NCI-H1694 (cell line): ENCODE results near the gene NCOR2.

Experiments used
- DNase-seq: peaks from one replicate; lab custom pipeline; 2025; lab: John Stamatoyannopoulos, UW

Gene NCOR2

DNA sequence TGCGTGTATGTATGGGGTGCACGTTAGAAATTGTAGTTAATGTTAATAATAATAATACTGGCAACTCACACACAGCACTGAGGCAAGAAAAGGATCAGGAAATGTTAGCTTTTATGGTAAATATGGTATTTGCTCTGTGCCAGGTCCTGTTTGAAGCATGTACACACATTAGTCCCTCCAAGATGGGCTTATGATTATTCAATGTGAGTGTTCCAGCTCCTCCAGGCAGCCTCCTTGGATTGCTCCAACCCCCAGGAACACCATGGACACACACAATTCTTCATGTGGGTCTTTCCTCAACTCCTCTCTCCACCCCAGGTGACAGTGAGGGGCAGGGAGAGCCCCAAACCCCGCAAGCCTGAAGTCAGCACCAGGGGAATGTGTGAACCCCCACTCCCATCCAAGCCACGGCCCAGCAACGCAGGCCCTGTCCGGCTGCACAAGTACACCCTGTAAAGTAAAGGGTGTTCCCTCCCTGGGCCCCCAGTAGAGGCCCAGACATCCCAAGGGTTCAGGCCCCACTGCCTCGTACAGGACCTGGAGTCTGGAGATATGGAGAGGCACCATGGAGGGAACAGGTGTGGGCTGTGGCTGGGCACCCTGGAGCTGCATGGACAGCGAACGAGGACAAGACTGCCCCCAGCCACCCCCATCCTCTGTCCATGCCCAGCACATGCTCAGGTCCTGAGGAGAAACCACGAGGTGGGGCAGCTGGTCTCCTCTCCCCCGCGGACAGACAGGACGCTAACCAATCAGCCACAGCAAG, 41.3 kb downstream of the NCOR2 start:
- DNase-seq, result no peak

DNA sequence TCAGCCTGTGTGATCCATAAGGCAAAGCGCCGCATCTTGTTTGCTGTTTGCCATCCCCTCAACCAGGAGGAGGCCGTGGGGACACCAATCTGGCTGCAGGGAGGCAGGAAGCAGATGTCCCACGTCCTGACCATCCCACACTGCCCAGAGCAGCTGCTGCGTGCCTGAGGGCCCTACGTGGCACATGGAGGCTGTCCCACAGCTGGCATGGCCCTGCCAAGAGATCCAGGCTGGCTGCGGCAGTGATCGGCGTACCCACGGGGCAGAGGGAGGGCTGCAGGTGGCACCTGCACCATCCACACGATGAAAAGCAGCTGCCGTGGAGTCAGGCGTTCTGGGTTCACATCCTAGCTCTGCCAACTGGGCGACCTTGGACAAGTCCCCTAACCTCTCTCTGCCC, 42.0 kb downstream of the NCOR2 start:
- DNase-seq, result peak; percentile 38

DNA sequence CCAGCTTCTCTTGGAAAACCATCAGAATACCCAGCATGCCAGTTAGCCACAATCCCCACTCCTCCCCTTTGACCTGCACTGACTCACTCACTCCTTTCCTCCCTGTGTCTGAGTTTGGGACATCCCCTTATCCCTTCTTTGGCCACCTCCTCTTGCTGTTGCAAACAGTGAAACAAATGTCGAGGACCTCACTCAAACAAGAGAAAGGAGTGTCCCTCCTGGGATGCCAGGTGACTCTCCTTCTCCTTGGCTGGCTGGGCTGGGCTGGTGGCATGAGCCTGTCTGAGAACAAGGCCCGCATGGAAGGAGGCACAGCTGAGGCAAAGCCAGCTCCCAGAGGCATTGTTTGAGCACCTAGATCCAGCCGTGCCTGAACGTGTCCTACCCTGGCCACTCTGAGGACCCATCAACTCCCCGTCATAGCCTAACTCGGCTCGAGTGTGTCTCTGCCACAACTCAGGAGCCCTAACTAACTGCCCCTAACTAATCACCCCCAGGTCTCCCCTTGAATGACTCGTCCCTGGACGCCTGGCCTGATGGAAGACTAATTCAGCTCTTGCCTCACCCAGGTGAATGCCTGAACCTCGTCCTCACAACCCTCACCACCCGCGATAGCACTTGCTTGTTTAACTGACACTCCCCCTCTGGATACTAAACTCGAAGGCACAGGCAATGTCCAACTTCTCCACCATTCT, 43.0 kb downstream of the NCOR2 start:
- DNase-seq, result no peak

DNA sequence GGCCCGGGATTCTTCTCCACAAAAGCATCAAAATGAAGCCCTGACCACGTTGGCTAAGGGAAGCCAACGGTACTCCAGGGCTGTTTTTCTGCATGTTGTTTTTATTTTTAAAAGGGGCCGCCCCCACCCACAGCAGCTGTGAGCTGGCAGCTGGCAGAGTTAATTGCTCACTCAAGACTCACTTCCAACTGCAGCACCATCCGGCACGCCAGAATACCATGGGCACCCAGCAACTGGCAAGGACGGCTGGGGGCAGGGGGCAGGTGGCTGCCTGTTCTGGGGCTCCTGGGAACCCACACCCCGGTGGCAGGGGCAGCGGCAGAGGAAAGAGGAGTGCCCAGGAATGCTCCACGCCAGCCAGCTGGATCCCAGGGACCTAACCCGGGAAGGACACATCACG, 44.3 kb downstream of the NCOR2 start:
- DNase-seq, result peak; percentile 79

DNA sequence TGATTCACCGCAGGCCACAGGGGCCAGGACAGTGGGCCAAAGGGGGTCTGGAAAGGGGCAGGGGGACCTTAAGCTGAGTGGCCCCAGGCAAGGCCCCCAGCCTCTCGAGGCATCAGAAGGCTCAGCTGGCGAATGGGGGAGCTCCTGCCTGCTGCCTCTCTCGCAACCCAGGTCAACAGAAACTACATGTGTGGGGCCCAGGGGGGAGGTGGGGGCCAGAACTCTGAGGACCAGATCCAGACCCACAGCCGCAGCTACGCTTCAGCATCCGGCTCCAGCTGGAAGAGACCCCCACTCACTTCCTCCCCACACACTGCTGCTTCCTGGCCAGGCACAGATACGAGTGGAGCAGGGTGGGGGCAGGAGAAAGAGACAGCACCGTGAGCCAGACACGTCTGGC, 46.5 kb downstream of the NCOR2 start:
- no peak for DNase-seq

DNA sequence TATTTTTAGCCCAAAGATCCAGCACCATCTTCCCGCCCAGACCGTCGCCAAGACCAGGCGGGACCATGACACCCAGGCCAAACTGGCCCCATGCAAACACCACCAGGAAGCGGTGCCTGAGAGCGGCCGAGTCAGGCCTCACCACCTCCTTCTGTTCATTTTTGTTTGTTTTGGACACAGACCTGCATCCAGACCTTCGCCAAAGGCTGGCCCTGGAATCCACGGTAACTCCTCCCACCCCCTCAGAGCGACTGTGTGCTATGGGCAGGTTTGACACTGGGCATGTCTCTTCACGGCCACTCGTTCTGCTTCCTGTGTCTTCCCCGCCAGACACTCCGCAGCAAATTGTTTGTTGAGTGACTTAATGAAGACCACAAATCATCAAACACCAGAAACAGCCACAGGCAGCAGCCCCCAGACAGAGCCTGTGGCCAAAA, 47.1 kb downstream of the NCOR2 start:
- DNase-seq, result no peak

DNA sequence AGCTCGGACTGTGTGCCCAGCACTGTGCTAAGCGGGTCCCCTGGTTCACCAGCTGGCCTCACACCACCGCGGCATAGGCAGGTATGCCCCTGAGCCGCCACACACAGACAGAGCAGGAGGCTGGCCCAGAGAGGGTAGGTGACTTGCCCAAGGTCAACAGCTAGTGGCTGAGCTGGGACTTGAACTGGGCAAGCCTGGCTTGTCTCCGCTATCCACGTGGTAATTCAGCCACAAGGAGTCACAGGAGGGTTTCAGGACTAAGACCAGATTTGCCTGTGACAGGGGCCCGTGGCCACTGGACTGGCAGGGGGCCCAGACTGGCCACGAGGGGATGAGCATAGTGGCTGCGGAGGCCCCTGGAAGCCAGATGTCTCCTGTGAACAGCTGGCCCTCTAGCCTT, 47.7 kb downstream of the NCOR2 start:
- DNase-seq, result no peak

DNA sequence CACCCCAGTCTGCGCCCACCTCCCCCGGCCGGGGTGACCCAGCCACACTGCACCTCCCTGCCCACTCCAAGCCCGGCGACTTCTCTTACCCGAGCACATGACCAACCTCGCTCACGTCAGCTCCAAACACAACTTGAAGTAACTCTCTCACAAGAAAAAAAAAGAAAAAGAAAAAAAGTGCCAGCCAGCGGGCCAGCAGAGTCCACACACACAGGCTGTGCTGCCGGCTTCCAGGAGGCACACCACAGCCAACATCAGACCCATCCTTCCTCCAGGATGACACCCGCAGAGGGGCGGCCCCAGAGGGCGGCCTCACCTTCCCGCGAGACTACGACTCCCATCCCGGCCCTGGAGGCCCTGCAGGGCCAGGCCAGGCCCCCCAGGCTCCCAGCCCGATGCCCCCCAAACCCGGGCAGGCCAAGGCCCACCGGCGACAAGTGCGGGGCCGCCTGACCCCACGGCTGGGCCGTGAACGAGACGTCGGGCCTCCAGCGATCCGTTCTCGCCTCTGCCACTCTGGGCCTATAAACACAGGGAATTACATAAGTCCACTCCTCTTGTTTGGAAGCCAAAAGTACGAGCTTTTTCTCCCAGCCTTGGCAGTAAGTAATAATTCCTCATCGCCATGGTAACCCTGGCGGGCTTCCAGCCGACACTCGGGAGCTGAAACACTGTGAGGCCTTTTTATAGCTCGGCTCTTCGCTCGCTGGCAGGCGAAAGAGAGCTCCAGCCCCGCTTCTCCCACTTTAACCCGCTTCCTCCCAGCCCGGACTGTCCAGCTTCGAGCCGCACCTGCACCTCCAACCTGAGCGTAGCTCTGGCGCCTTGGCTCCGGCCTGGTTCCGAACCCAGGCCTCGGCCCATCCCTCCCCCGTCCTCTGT, 49.1 kb downstream of the NCOR2 start:
- DNase-seq, result peak; percentile 94
